GM21526 (cell line): ENCODE measurements around the gene ASB2.

Experiments
- ATAC-seq: cut with Tn5 transposase; IDR thresholded peaks from one replicate; pipeline ENCODE4 v1.9.1; 2021; ENCODE audit warnings: moderate library complexity; ENCODE audit not compliant: unreplicated experiment, low FRiP score

Gene ASB2

DNA sequence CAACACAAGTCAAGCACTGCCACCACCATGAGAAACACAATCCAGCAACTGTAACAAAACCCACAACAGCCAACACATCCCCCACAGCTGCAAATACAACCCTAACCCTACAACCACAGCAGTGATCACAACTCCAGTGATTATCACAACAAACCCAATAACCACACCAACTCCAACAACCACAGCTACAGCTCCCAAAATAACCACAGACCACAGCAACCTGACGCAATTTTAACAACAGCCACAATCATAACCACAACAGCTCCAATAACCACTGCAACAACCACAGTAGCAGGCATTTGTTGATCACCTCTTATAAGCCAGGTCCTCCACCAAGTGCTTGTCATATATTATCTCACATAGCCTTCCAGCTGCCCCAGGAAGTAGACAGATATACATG, 91.4 kb downstream of the ASB2 start:
- ATAC-seq: no peak
